GM12875 (cell line): ENCODE results near the gene PNPLA7.

ENCODE experiments used
- H3K4me3 ChIP-seq: one replicate; pipeline ENCODE4 v1.5.1; 2011; ENCODE audit warnings: low read depth, low read length, control low read depth
- TF ChIP-seq, protein P1 (sequence below): IDR thresholded peaks from 2 replicates; pipeline ENCODE4 v1.5.1; 2011; ENCODE audit warnings: low read depth, mild to moderate bottlenecking, control low read depth, inconsistent platforms, low read length, moderate library complexity, borderline replicate concordance; ENCODE audit not compliant: insufficient read depth

Gene PNPLA7

DNA sequence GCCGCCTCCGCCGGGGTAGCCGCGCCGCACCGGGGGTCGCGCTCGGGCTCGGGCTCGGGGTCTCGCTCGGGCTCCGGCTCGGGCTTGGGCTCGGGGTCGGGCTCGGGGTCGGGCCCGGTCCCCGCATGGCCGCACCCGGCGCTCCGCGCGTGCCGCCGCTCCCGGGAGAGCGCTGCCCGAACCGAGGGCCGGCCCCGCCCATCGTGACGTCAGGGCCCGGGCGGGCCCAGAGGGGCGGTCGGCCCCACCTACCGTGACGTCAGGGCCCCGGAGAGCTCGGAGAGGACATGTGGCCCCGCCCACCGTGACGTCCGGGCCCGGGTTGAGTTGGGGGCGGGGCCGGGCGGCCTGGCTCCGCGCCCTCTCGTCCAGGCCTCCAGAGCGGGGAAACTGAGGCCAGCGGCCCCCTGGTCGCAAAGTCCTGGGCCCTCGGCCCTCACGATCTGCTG lies 91.0 kb downstream of the PNPLA7 start, which contains the start of gene NSMF:
Gene NSMF, minus strand, starts transcription at position 183 of the 449 bp plus-strand sequence. CDS start 232 bp downstream, outside the sequence.
- TF ChIP-seq, protein P1, sequence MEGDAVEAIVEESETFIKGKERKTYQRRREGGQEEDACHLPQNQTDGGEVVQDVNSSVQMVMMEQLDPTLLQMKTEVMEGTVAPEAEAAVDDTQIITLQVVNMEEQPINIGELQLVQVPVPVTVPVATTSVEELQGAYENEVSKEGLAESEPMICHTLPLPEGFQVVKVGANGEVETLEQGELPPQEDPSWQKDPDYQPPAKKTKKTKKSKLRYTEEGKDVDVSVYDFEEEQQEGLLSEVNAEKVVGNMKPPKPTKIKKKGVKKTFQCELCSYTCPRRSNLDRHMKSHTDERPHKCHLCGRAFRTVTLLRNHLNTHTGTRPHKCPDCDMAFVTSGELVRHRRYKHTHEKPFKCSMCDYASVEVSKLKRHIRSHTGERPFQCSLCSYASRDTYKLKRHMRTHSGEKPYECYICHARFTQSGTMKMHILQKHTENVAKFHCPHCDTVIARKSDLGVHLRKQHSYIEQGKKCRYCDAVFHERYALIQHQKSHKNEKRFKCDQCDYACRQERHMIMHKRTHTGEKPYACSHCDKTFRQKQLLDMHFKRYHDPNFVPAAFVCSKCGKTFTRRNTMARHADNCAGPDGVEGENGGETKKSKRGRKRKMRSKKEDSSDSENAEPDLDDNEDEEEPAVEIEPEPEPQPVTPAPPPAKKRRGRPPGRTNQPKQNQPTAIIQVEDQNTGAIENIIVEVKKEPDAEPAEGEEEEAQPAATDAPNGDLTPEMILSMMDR = no peak

DNA sequence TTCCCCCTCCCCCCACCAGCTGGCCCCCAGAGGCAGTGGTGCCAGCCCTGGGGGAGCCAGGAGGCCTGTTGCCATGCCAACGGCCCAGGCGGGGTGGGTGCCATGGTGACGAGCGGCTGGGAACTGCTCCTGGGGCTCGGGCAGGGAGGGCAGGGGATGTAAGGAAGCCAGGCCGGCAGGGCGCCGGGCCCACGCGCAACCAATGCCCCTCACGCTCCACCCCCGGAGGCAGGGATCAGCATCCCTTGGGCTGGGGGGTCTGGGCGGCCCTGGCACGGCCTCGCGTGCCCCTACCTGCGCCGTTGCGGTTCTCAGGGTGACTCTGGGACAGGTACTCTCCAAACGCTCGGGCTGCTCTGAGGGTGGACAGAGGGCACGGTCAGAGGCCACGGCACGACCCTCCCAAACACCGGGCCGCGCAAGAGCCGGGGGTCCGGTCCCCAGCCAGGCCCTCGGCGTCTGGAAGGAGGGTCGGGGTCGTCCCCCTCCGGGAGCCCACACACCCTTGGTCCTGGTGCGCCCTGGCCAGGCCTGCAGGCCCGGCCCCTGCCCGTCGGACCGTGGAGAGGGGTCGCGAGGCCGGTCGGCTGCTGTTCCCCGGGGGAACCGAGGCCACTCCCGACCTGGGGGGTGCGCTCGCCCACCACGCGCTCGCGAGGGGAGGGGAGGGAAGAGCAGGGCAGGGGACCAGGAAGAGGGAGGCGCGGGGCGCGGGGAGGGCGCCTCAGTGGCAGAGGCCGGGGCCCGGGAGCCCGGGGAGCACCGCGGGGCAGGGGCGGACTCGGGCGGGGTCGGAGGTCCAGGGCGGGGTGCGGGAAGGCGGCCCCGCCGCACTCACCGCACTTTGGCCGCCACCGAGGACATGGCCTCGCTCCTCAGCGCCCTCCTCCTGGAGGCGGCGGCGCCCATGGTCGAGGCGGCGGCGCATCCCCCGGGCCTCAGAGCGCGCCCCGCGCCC lies 91.7 kb downstream of the PNPLA7 start:
- peak overlapping the region; percentile 80 for H3K4me3 ChIP-seq
- TF ChIP-seq, protein P1 = no peak

More for the DNA sequence above, 91.0 kb downstream of the PNPLA7 start, which contains the start of gene NSMF:
- peak within 1 kb of the TSS; percentile 80 for H3K4me3 ChIP-seq

DNA sequence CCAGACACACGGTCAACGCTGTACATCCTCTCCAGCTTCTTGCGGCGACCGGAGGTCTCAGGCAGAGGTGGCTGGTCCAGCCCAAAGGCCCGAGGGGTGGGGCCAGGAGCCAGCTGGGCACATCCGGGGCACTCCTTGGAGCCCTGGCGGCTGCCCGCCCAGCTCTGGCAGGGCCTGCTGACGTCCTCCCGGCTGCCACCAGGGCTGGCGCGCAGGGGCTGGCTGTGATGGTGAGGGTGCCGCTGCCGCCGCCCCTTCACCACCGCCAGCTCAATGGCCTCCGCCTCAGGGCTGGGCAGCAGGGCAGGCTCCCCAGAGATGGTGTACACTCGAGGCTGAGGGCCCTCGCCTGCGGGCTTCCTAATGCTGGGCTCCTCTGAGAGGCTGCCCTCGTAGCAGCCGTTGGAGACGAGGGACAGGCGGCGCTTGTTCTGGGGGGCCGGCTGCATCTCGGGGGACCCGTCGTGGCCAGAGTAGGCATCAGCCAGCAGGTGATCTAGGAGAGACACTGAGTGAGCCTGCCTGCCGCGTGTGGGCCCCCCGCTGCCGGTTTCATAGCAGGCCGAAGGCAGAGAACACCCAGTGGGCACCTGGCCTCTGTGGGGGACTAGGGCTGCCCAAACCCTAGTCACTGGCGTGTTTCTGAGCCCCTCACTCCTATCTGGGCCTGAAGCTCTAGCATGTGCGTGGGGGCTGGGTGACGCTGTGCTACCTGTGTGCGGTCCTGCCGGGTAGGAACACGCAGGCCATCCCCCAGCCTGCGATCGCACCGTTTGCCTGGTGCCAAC lies 92.6 kb downstream of the PNPLA7 start:
- TF ChIP-seq, protein P1 = no peak
- H3K4me3 ChIP-seq = peak overlapping the region; percentile 80

DNA sequence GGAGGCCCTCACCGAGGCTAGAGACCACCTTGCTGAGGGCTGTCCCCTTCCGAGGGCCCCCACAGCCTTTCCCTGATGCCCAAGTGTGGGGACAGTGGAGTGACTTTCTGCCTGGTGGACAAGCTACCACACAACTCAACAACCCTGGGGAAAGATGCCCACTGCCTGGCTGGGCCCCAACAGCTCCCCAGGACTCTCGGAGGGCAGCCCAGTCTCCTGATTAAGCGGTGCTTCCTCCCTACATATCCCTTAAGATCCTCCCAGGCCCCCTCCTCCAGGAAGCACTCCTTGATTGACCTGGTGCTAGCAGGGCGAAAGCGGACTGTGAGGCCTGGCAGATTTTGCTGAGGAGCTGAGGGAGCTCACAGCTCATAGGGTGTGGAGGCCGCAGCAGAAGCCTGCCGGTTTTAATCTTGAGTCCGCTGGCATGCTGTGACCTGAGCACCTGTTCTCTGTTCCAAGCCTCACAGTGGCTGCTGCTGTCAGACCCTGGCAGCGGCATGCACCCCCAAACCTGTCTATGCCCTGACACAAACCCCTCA lies 93.3 kb downstream of the PNPLA7 start:
- TF ChIP-seq, protein P1 = no peak
- no peak overlapping the region for H3K4me3 ChIP-seq

DNA sequence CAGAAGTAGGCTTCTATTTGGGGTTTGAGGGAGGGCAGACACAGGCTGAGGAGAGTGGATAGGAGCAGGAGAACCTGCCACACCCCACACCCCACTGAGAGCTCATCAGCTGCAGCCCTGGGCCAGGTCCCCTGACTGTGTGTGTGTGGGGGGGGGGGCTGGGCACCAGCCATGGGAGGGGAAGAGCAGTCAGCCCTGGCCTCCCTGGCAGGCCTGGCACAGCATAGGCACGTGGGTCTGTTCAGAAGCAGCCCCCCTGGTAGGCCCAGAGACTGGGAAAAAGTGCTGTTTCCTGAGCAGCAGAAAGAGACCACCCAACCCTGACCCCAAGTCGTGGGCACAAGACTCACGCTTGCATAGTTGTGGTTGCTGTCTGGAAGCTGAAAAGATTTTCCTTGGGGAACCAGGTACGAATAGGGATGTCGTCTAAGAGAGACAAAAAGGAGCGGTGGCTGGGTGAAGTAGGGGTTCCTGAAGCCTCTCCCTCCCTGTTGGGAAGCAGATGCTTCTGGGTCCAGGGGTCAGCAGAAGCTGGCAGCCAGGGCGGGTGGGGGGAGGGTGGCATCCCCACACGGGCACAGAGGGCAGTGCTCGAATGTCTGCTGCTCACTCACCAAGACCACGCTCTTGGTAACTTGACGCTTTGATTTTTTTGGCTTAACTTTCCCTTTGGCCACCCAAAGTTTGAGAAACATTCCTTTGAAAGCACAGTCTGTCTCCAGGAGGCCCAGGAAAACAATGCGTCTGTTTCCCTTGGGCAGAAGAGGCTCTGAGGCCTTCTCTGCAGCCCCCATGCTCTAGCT lies 93.9 kb downstream of the PNPLA7 start:
- TF ChIP-seq, protein P1 = no peak
- H3K4me3 ChIP-seq = no peak overlapping the region

DNA sequence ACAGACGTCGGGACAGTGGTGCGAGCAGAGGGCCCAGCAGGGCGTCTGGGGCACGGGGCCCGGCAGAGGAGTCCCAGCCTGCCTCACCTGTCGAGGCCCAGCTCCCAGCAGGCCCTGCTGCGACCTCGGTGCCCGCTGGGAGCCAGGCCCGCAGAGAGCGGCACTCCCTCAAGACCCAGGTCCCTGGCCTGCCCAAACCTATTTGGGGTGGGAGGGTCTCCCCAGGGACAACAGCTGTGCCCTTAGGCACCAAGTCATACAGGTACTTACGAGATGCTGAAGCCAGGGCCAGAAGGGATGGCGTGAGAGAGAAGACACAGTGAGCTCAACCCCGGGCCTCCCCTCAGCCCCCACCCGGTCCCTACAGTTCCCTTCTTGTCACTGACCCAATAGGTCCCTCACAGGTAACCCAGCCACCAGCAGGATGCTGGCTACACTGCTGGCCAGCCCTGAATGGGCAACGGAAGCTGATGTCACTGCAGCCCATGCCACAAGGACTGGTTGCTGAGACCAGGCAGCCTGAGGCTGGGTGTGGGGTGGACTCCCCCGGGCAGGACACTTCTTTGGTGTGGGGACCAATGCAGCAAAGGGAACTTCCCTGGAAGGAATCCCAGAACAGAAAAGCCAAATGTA lies 94.7 kb downstream of the PNPLA7 start:
- TF ChIP-seq, protein P1 = no peak
- H3K4me3 ChIP-seq = peak overlapping the region; percentile 59
